H1 (cell line): ENCODE data around the gene STX12. TPM values are rescaled to one million over a fixed set of nuclear protein-coding genes. Genes with fewer than 3 reads are reported as not detected.

Experiments
- CTCF ChIA-PET: fragments of 300-600 bp; sonication (Branson Sonifier 250); formaldehyde crosslinking; loops from one replicate; lab custom pipeline; 2021; ENCODE audit not compliant: partially characterized antibody; lab: Charles Lee
- POLR2A ChIA-PET: fragments of 300-600 bp; sonication (Branson Sonifier 250); formaldehyde crosslinking; loops from one replicate; lab custom pipeline; 2021; ENCODE audit warnings: inconsistent platforms; ENCODE audit not compliant: partially characterized antibody; lab: Charles Lee
- DNase-seq, 2 experiments: peaks; one replicate each; pipeline versions ENCODE4 v3.0.0 to v3.0.0-alpha.2; 2010 to 2022; ENCODE audit warnings: low spot score in 2 of 2, low read depth in 1 of 2, mixed read lengths in 1 of 2
- FAIRE-seq: peaks from 2 replicates; lab custom pipeline; 2011; peaks lifted over from hg19 to GRCh38; lab: Jason Lieb, UNC
- H2AFZ ChIP-seq: 2 replicates; pipeline ENCODE4 v1.8.1; 2012; ENCODE audit warnings: low read length, inconsistent platforms
- H2AK5ac ChIP-seq: 2 replicates; pipeline ENCODE4 v1.6.1; 2013; ENCODE audit warnings: low read depth, low read length
- H2BK120ac ChIP-seq: replicated peaks from 2 replicates; pipeline ENCODE3; 2013; ENCODE audit warnings: low read depth, low read length, inconsistent platforms
- H2BK12ac ChIP-seq: 2 replicates; pipeline ENCODE4 v1.6.1; 2013; ENCODE audit warnings: low read depth, low read length
- H2BK15ac ChIP-seq: 2 replicates; pipeline ENCODE4 v1.6.1; 2013; ENCODE audit warnings: low read length
- H2BK20ac ChIP-seq: 2 replicates; pipeline ENCODE4 v1.6.1; 2013; ENCODE audit warnings: low read length
- H2BK5ac ChIP-seq: 2 replicates; pipeline ENCODE4 v1.6.1; 2013; ENCODE audit warnings: low read depth, low read length
- H3K14ac ChIP-seq: 2 replicates; pipeline ENCODE4 v1.6.1; 2013; ENCODE audit warnings: inconsistent platforms; ENCODE audit not compliant: insufficient read length
- H3K18ac ChIP-seq: 2 replicates; pipeline ENCODE4 v1.6.1; 2013; ENCODE audit warnings: low read length; ENCODE audit errors: extremely low read depth
- H3K23ac ChIP-seq: 2 replicates; pipeline ENCODE4 v1.6.1; 2013; ENCODE audit warnings: inconsistent platforms; ENCODE audit not compliant: insufficient read length
- H3K23me2 ChIP-seq: 2 replicates; pipeline ENCODE4 v1.6.1; 2013; ENCODE audit warnings: low read depth, low read length
- H3K27ac ChIP-seq: 2 replicates; pipeline ENCODE4 v1.6.1; 2011; ENCODE audit warnings: low read depth, low read length, inconsistent platforms
- H3K27me3 ChIP-seq, 4 experiments: replicated peaks in 1 of 4; 1 replicate in 1 of 4; 2 replicates in 3 of 4; pipeline versions ENCODE4 v1.6.1 to v1.8.1; 2011 to 2013; ENCODE audit warnings: low read length in 3 of 4, mild to moderate bottlenecking in 3 of 4, inconsistent platforms in 2 of 4, mixed read lengths in 2 of 4, moderate library complexity in 1 of 4; ENCODE audit not compliant: control insufficient read depth in 3 of 4, insufficient read depth in 3 of 4; ENCODE audit errors: extremely low read depth in 1 of 4
- H3K36me3 ChIP-seq, 4 experiments: 2 replicates each; pipeline versions ENCODE4 v1.6.1 to v1.8.1; 2011 to 2013; ENCODE audit warnings: mild to moderate bottlenecking in 4 of 4, low read length in 3 of 4, moderate library complexity in 2 of 4, control low read depth in 1 of 4, inconsistent platforms in 1 of 4; ENCODE audit not compliant: insufficient read depth in 4 of 4, control insufficient read depth in 2 of 4
- H3K4ac ChIP-seq: replicated peaks from 2 replicates; pipeline ENCODE3; 2013; ENCODE audit warnings: low read length, low read depth, mixed read lengths, inconsistent platforms; ENCODE audit not compliant: insufficient read length
- H3K4me1 ChIP-seq, 4 experiments: replicated peaks in 1 of 4; 1 replicate in 1 of 4; 2 replicates in 3 of 4; pipeline versions ENCODE4 v1.6.1 to v1.8.1; 2011 to 2013; ENCODE audit warnings: low read length in 3 of 4, inconsistent platforms in 2 of 4, mixed read lengths in 1 of 4; ENCODE audit not compliant: insufficient read depth in 4 of 4, control insufficient read depth in 3 of 4
- H3K4me2 ChIP-seq, 2 experiments: 2 replicates each; pipeline versions ENCODE4 v1.6.1 to v1.8.1; 2011 to 2013; ENCODE audit warnings: low read depth in 2 of 2, low read length in 2 of 2, control low read depth in 1 of 2, inconsistent platforms in 1 of 2, mild to moderate bottlenecking in 1 of 2; ENCODE audit not compliant: insufficient read depth in 1 of 2
- H3K4me3 ChIP-seq, 4 experiments: fragments of 200-600, 300-600 bp in 1 of 4; sonication (generic), shearing (Covaris generic), sonication (Bioruptor Twin) in 1 of 4; 2 replicates each; pipeline versions ENCODE4 v1.5.1 to v1.8.1; 2011 to 2016; ENCODE audit warnings: low read length in 4 of 4, low read depth in 3 of 4, control low read depth in 2 of 4, inconsistent platforms in 2 of 4, mild to moderate bottlenecking in 2 of 4, mixed read lengths in 1 of 4, moderate library complexity in 1 of 4; ENCODE audit not compliant: insufficient read depth in 2 of 4; ENCODE audit errors: extremely low read depth in 1 of 4
- H3K56ac ChIP-seq: replicated peaks from 2 replicates; pipeline ENCODE3; 2013; ENCODE audit warnings: low read depth, mild to moderate bottlenecking, mixed read lengths, low read length, inconsistent platforms; ENCODE audit not compliant: insufficient read length
- H3K79me1 ChIP-seq: 2 replicates; pipeline ENCODE4 v1.6.1; 2013; ENCODE audit warnings: low read depth, low read length, control low read depth
- H3K79me2 ChIP-seq, 2 experiments: 2 replicates each; pipeline versions ENCODE4 v1.6.1 to v1.8.1; 2012 to 2013; ENCODE audit warnings: low read length in 2 of 2, mild to moderate bottlenecking in 2 of 2, inconsistent platforms in 1 of 2; ENCODE audit not compliant: insufficient read depth in 2 of 2, control insufficient read depth in 1 of 2
- H3K9ac ChIP-seq, 4 experiments: replicated peaks in 1 of 4; 1 replicate in 1 of 4; 2 replicates in 3 of 4; pipeline versions ENCODE4 v1.6.1 to v1.8.1; 2011 to 2013; ENCODE audit warnings: low read depth in 3 of 4, low read length in 3 of 4, control low read depth in 2 of 4, mild to moderate bottlenecking in 2 of 4, moderate library complexity in 2 of 4, inconsistent platforms in 1 of 4; ENCODE audit errors: extremely low read depth in 1 of 4
- H3K9me3 ChIP-seq, 2 experiments: 2 replicates each; pipeline versions ENCODE4 v1.6.1 to v1.8.1; 2012 to 2013; ENCODE audit warnings: mild to moderate bottlenecking in 2 of 2, moderate library complexity in 2 of 2, control low read depth in 1 of 2, inconsistent platforms in 1 of 2, low read depth in 1 of 2, low read length in 1 of 2, mixed read lengths in 1 of 2; ENCODE audit not compliant: insufficient read depth in 2 of 2
- H4K20me1 ChIP-seq, 2 experiments: replicated peaks in 1 of 2; 2 replicates each; pipeline versions ENCODE3 to v1.8.1; 2011 to 2013; ENCODE audit warnings: inconsistent platforms in 2 of 2, low read length in 2 of 2, mild to moderate bottlenecking in 1 of 2; ENCODE audit not compliant: insufficient read depth in 2 of 2, control insufficient read depth in 1 of 2
- H4K5ac ChIP-seq: 2 replicates; pipeline ENCODE4 v1.6.1; 2013; ENCODE audit warnings: low read length, low read depth, mixed read lengths, inconsistent platforms; ENCODE audit not compliant: insufficient read length
- H4K8ac ChIP-seq: 2 replicates; pipeline ENCODE4 v1.8.0; 2013; ENCODE audit warnings: mild to moderate bottlenecking, moderate library complexity, low read length, inconsistent platforms; ENCODE audit not compliant: insufficient read depth; ENCODE audit errors: extremely low read depth
- H4K91ac ChIP-seq: replicated peaks from 2 replicates; pipeline ENCODE3; 2013; ENCODE audit warnings: low read length, mixed read lengths, inconsistent platforms; ENCODE audit not compliant: insufficient read length
- EGR1 ChIP-seq: IDR thresholded peaks from 2 replicates; pipeline ENCODE4 v1.6.1; 2011; ENCODE audit warnings: low read depth, low read length, borderline replicate concordance
- EZH2 ChIP-seq: fragments of 200-600 bp; sonication (generic); IDR thresholded peaks from 2 replicates; pipeline ENCODE4 v1.7.1; 2012; ENCODE audit warnings: low read depth, mild to moderate bottlenecking, moderate library complexity, low read length, inconsistent platforms; ENCODE audit not compliant: severe bottlenecking
- GABPA ChIP-seq: IDR thresholded peaks from 2 replicates; pipeline ENCODE4 v1.6.1; 2011; ENCODE audit warnings: mild to moderate bottlenecking, low read length, moderate library complexity, borderline replicate concordance; ENCODE audit not compliant: insufficient read depth
- JUN ChIP-seq: IDR thresholded peaks from 2 replicates; pipeline ENCODE4 v1.6.1; 2011; ENCODE audit warnings: low read depth, mild to moderate bottlenecking, improper control_type of control experiment, low read length
- PHF8 ChIP-seq: fragments of 200-600 bp; sonication (generic); conservative IDR thresholded peaks from 2 replicates; pipeline ENCODE4 v1.7.1; 2012; ENCODE audit warnings: low read depth, mild to moderate bottlenecking, inconsistent platforms, low read length, moderate library complexity
- POLR2A ChIP-seq, 2 experiments: IDR thresholded peaks; 1 replicate in 1 of 2; 2 replicates in 1 of 2; pipeline ENCODE4 v1.6.1; 2011; ENCODE audit warnings: low read depth in 2 of 2, low read length in 2 of 2, mild to moderate bottlenecking in 2 of 2; ENCODE audit errors: control extremely low read depth in 1 of 2
- RNF2 ChIP-seq: fragments of 200-900, 300-1000 bp; sonication (generic); IDR thresholded peaks from 2 replicates; pipeline ENCODE4 v1.7.1; 2016; ENCODE audit warnings: borderline replicate concordance, low read depth, mild to moderate bottlenecking, antibody characterized with exemption, low read length; ENCODE audit not compliant: poor library complexity, severe bottlenecking; ENCODE audit errors: missing control alignments
- RXRA ChIP-seq: IDR thresholded peaks from 2 replicates; pipeline ENCODE4 v1.6.1; 2011; ENCODE audit warnings: low read depth, mild to moderate bottlenecking, low read length, moderate library complexity; ENCODE audit not compliant: insufficient read depth
- SP4 ChIP-seq: IDR thresholded peaks from 2 replicates; pipeline ENCODE4 v1.6.1; 2012; ENCODE audit warnings: low read length, inconsistent platforms
- SUZ12 ChIP-seq: fragments of 200-600 bp; sonication (generic); IDR thresholded peaks from 2 replicates; pipeline ENCODE4 v1.6.1; 2012; ENCODE audit warnings: mild to moderate bottlenecking, inconsistent platforms, low read length, moderate library complexity, mixed read lengths
- TBP ChIP-seq: IDR thresholded peaks from 2 replicates; pipeline ENCODE4 v1.6.1; 2011; ENCODE audit warnings: low read depth, low read length, improper control_type of control experiment
- WGBS, 2 experiments: shearing (Covaris generic) in 1 of 2; methylation state at CpG; one replicate each; pipeline versions ENCODE4 v1.1.6 to v1.1.7; 2013 to 2015; ENCODE audit warnings: low lambda C conversion rate in 2 of 2, mixed read lengths in 2 of 2, inconsistent platforms in 1 of 2, low coverage in 1 of 2, missing lambda C conversion rate in 1 of 2; ENCODE audit not compliant: insufficient replicate concordance in 2 of 2, insufficient coverage in 1 of 2, insufficient read length in 1 of 2; ENCODE audit errors: extremely low coverage in 1 of 2, missing lambda C conversion rate in 1 of 2; 5-methylcytosine and 5-hydroxymethylcytosine counted together
- polyA plus RNA-seq, 7 experiments: library from polyadenylated mRNA; depleted of rRNA in 3 of 7; stranded (reverse) in 5 of 7; unstranded in 2 of 7; fragments of >200 nt in 5 of 7; fragments of 200-250 nt in 2 of 7; gene quantifications; 1 replicate in 5 of 7; 2 replicates in 1 of 7; 4 replicates in 1 of 7; pipeline versions ENCODE4 v1.2.1 to v1.2.3, GENCODE V29; 2011 to 2013; ENCODE audit warnings: missing spikeins in 2 of 7, mixed read lengths in 2 of 7
- total RNA-seq: library from RNA; stranded (reverse); fragmentation: NEBNext Ultra II Directional; extraction: Animal tissue kit (Norgen Biotek cat#: 25700); gene quantifications from 2 replicates; pipeline ENCODE4 v1.2.1, GENCODE V29; 2021

The STX12 gene
- total and polyA plus RNA-seq, 2 of the 8 experiments (the other 6 are each of a cell fraction or from before 2014, with no cell fraction given): 3.7 to 11.0 TPM

- FAIRE-seq (no peak), DNase-seq (no peak)
- ChIA-PET CTCF (no interaction called here), POLR2A (no interaction called here)
- H3K18ac ChIP-seq: no peak overlapping the region
- no peak overlapping the region for H2BK20ac ChIP-seq
- H4K8ac ChIP-seq: no peak overlapping the region
- no peak overlapping the region for H3K4me3 ChIP-seq
- 86% methylated on average over 4 of the region's 4 CpGs; no CpG with 5 or more reads in 1 of the 2 experiments for WGBS, 2 experiments
- no peak overlapping the region for H3K27ac ChIP-seq
- H2BK15ac ChIP-seq: no peak overlapping the region
- H2BK12ac ChIP-seq: no peak overlapping the region
- H2AK5ac ChIP-seq: no peak overlapping the region
- no peaks in the 10 kb centered on the region for H3K27me3 ChIP-seq
- H3K79me1 ChIP-seq: no peaks in the 10 kb centered on the region
- H3K4me1 ChIP-seq: no peaks in the 10 kb centered on the region
- no peak overlapping the region for H3K56ac ChIP-seq
- H4K20me1 ChIP-seq: no peaks in the 10 kb centered on the region
- H2BK120ac ChIP-seq: no peak overlapping the region
- H2AFZ ChIP-seq: no peak overlapping the region
- no peaks in the 10 kb centered on the region for H3K9me3 ChIP-seq
- no peaks in the 10 kb centered on the region for H3K23me2 ChIP-seq
- H3K79me2 ChIP-seq: no peaks in the 10 kb centered on the region
- peaks cover 0 to 28% (median 14%) of the 10 kb centered on the region in 4 experiments; a peak in 5 of 8 replicates for H3K36me3 ChIP-seq
- H4K5ac ChIP-seq: no peak overlapping the region
- no peak overlapping the region for H3K4me2 ChIP-seq
- H4K91ac ChIP-seq: no peak overlapping the region
- H3K23ac ChIP-seq: no peak overlapping the region
- no peak for TF ChIP-seq GABPA
- no peak for TF ChIP-seq RXRA
- no peak for TF ChIP-seq EGR1
- no peak for TF ChIP-seq TBP
- no peak for TF ChIP-seq SUZ12
- no peak for TF ChIP-seq SP4
- no peak for TF ChIP-seq EZH2
- no peak for TF ChIP-seq JUN
- no peak for TF ChIP-seq PHF8
- TF ChIP-seq POLR2A (IDR thresholded peaks at IDR 0.05; ENCODE audit: control extremely low read depth in 1 of 2, low read depth in 2 of 2, low read length in 2 of 2): no peak
- TF ChIP-seq RNF2: no peak
- no peak overlapping the region for H3K4ac ChIP-seq
- no peak overlapping the region for H3K14ac ChIP-seq
- H3K9ac ChIP-seq: no peak overlapping the region
- no peak overlapping the region for H2BK5ac ChIP-seq
Observed at GRCh38 chr1:27745466-27745865, 27.6 kb upstream of the STX12 start.
